Loucy (cell line): ENCODE measurements around the gene LCE7A.

Experiments used
- EZH2phosphoT487 ChIP-seq: fragments of 200-600 bp; IDR thresholded peaks from 2 replicates; pipeline ENCODE4 v1.6.1; 2018; ENCODE audit warnings: antibody characterized with exemption, mild to moderate bottlenecking, moderate library complexity, borderline replicate concordance
- TF ChIP-seq, protein P1 (sequence below): fragments of 200-600 bp; sonication (generic); conservative IDR thresholded peaks from 2 replicates; pipeline ENCODE4 v1.5.1; 2014; ENCODE audit warnings: mild to moderate bottlenecking, antibody characterized with exemption, low read length

DNA sequence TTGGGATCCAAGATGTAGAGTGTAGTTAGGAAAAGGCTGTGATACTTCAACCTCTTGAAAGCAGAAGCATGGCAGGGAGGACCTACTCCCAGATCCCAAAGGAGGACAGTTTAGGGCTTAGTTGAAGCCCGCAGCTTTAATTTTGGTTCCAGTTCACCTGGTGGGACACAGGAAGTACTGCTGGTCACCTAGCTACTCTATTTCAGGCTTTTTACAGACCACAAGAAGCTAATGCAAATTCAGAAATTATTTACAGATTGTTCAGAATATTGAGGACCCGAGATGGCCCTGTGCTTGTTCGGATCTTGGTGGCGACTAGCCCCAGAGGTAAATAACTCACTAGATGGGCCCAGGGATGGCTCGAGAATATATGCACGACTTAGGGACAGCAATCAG lies 11.9 kb downstream of the LCE7A start:
- TF ChIP-seq, protein P1, sequence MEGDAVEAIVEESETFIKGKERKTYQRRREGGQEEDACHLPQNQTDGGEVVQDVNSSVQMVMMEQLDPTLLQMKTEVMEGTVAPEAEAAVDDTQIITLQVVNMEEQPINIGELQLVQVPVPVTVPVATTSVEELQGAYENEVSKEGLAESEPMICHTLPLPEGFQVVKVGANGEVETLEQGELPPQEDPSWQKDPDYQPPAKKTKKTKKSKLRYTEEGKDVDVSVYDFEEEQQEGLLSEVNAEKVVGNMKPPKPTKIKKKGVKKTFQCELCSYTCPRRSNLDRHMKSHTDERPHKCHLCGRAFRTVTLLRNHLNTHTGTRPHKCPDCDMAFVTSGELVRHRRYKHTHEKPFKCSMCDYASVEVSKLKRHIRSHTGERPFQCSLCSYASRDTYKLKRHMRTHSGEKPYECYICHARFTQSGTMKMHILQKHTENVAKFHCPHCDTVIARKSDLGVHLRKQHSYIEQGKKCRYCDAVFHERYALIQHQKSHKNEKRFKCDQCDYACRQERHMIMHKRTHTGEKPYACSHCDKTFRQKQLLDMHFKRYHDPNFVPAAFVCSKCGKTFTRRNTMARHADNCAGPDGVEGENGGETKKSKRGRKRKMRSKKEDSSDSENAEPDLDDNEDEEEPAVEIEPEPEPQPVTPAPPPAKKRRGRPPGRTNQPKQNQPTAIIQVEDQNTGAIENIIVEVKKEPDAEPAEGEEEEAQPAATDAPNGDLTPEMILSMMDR: no peak
- no peak for TF ChIP-seq EZH2phosphoT487
